Measurements from ENCODE around the gene TMEM198.

Gene TMEM198

GRCh38 chr2:219543596-219544358 lies at the start of gene TMEM198, which contains the start of gene CHPF:
Gene TMEM198 (plus strand): TSS chr2:219544028. CDS start chr2:219544728, 700 bp downstream.
Gene CHPF (minus strand): TSS chr2:219543809. CDS start chr2:219543538, 271 bp downstream.
- peak; percentile 67 to 100 (median 98) for DNase-seq

DNA sequence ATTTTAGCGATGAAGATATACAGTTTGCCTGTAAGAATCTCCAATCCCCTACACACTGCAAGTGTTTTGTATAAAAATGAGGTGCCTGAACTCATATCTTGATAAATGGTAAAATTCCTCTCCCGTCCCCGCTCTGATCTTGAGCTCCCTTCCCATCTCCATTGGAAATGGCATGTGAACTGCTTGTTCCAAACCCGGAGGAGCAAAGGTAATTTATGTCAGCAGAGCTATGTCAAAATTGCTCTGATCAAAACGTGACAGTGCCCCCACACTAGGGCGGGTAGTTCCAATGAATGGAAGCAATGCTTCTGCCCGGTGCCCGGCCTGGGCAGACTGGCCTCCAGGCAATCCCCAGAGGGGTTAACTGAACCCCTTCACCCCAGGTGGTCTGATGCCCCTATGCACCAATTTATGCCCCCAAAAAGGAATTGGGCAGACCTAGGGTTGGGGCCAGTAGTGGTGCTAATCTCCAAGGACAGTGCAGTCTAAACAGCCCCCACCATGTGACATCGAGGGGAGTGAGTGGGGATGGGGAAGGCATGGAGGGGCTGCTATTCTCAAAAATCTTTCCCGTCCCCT lies 48.8 kb upstream of the TMEM198 start:
- DNase-seq = no peak

DNA sequence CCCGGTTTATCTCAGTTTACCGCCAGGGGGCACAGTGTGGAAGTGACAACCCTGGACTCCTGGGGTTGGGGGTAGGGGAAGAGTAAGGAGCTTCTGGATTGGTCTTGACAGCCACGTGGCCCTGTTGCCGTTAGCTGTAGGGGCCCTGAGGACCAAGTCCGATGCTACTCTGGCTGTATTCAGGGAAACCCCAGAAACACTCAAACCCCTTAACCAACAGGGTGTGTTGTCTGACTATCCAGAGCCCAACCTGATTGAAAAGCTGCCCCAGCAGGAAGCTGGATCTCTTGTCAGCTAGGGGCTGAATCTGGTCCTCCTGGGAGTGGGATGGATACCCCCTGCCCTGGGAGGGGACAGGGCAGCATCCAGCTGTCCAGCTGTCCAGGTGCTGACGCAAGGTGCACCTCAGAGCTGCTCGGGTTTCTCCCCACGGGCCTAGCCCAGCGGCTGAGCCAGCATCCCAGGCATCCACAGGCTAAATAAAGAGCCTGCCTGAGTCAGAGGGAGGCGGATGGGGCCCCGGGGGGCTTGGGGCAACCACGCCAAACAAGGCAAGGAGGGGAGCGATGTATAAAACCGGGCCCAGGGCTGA lies 48.2 kb upstream of the TMEM198 start:
- peak in 37 of 51 donors; percentile 5 to 68 (median 34) for DNase-seq

GRCh38 chr2:219496247-219496824 lies 47.5 kb upstream of the TMEM198 start:
- DNase-seq = no peak

- peak in 1 of 51 donors; percentile 27 for DNase-seq
Measured at GRCh38 chr2:219496825-219497494, 46.9 kb upstream of the TMEM198 start.

DNA sequence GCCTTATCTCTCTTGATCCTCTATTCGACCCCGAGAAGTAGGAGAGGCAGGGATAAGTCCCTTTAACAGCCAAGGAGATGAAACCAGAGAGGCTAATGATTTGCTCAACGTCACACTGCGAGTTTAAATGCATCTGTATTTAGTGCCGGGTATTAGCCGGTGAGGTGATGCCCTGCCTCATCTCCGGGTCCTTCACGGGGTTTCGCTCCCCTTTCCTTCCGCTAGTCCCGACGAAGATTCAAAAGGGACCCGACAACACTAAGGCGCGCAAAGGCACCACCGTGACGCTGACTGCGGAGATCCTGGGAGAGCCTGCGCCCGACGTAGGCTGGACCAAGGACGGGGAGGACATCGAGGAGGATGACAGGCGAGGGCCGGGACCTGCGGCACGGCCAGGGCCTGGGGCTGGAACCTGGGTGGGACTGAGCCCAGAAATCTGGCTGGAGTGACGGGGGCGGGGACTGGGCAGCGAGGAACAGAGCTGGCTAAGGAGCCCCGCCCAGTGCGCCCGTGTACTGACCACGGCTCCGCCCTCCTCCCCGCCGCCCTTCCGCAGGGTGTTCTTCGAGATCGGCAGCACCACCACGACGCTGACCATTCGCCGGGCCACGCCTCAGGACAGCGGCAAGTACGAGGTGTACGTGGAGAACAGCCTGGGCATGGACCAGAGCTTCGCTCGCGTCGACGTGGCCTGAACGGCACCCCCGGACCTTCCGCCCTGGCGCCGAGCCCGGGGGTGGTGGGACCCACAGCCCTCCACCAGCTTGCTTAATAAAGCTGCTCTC lies 46.1 kb upstream of the TMEM198 start:
- DNase-seq = peak in 27 of 51 donors; percentile 10 to 59 (median 35)

- peak; percentile 52 to 95 (median 87) for DNase-seq
Measured at GRCh38 chr2:219498280-219499057, 45.4 kb upstream of the TMEM198 start, which contains the start of gene GMPPA. Gene GMPPA (plus strand): TSS chr2:219498891. CDS start chr2:219499976, 1,085 bp downstream.

DNA sequence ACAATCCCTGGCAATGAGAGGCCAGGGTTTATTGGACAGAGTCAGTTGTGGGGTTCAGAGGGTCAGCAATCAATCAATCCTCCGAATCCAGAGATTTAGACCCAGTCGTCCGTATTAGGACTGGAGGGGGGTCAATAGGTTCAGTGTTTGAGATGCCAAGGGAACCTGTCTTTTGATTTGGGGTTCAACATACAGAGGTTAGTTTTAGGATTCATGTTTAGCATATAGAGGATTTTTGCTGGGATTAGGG lies 44.8 kb upstream of the TMEM198 start:
- DNase-seq = no peak

DNA sequence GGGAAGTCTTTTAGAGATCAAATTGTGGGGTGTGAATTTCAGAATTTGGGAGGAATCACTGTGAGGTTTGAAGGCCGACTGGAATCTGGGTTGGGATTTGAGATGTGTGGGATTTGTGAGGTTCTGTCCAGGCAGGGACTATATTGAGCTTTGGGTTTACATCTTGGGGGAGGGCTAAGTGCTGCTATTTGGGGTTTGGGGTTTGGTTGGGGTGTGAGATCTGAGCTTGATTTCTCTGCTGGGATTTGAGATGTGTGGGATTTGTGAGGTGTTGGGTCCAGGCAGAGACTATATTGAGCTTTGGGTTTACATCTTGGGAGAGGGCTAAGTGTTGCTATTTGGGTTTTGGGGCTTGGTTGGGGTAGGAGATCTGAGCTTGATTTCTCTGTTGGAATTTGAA lies 44.3 kb upstream of the TMEM198 start:
- no peak for DNase-seq

- DNase-seq = no peak
Measured at GRCh38 chr2:219500135-219500534, 43.7 kb upstream of the TMEM198 start.

DNA sequence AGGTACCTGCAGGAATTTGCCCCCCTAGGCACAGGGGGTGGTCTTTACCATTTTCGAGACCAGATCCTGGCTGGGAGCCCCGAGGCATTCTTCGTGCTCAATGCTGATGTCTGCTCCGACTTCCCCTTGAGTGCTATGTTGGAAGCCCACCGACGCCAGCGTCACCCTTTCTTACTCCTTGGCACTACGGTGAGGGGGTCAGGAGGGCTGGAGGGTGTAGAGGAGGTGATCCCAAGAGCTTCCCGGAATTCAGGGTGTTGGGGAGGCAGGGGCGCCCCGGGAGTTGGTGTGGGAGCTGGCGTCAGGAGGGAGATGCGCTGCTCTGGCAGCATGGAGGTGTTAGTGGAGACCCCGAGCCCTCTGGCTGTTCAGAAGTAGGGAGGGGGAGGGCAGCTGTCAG lies 42.0 kb upstream of the TMEM198 start:
- no peak for DNase-seq

GRCh38 chr2:219502618-219503017 lies 41.2 kb upstream of the TMEM198 start:
- DNase-seq = no peak

DNA sequence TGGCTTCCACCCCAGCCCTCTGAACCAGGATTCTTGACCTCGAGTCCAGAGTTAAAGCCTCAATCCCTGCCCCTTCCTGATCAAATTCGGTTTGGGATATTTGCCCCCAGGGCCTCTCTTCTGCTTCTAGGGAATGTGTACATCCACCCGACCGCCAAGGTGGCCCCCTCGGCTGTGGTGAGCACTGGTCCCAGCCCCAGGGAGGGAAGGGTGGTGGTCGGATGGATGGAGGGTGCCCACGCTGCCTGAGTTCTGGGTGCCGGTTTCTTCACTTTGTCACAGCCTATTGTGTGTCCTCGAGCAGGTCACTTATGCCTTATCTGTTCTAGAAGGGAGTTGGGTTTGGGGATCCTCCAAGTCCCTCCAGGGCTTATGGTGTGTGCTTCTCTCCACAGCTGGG lies 38.2 kb upstream of the TMEM198 start:
- no peak for DNase-seq

DNA sequence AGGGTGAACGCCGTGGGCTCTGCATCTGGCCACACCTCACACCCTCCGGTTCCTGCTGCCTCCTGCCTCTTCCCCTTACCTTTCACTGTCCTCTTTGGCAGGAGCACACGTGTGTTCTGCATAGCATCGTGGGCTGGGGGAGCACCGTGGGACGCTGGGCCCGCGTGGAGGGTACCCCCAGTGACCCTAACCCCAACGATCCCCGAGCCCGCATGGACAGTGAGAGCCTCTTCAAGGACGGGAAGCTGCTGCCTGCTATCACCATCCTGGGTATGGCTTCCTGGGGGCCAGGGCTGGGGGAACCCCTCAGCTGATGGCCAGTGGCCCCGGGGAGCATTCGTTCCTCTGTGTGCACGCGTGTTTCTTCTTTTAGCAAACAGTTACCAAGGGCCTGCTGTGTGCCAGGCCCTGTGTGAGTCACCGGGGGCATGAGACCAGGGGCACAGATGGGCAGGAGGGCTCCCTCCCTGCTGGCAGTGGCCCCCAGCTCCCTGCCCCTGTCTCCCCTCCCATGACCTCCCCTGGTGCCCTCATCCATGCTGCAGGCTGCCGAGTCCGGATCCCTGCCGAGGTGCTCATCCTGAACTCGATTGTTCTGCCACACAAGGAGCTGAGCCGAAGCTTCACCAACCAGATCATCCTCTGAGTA lies 37.6 kb upstream of the TMEM198 start:
- no peak for DNase-seq

- peak in 1 of 51 donors; percentile 29 for DNase-seq
Measured at GRCh38 chr2:219506802-219507526, 36.9 kb upstream of the TMEM198 start.

GRCh38 chr2:219507581-219508443 lies 36.0 kb upstream of the TMEM198 start:
- DNase-seq = no peak

DNA sequence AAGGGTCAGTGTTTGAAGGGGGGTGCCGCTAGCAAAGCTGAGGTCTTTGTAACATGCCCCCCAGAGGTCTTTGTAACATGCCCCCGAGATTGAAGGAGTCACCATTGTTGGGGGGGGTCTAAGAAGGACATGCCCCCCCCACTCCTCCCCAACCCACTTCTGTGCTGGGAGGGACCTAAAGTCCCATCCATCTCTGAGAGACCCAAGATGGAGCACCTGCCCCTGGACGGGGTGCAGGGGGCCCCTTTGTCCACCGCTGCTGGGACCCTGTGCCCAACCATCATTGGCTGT lies 35.4 kb upstream of the TMEM198 start:
- DNase-seq = no peak

Data from hypothalamus (tissue), 51 donors.